Fibroblast of the aortic adventitia (primary cell): ENCODE data around the gene NHLH2. TPM values are rescaled to one million over a fixed set of nuclear protein-coding genes. Genes with fewer than 3 reads are reported as not detected.

Source experiments
- DNase-seq: peaks from one replicate; pipeline ENCODE4 v3.0.0-alpha.2; 2010; ENCODE audit warnings: low read depth
- H3K4me3 ChIP-seq: 2 replicates; pipeline ENCODE4 v1.5.1; 2011; ENCODE audit warnings: low read depth, mild to moderate bottlenecking, control low read depth, low read length, moderate library complexity
- total RNA-seq: library from RNA; depleted of rRNA; stranded (reverse); fragments of >200 nt; gene quantifications from 2 replicates; pipeline ENCODE4 v1.2.3, GENCODE V29; 2012; ENCODE audit warnings: low replicate concordance
- TF ChIP-seq, protein P1 (sequence below): IDR thresholded peaks from 2 replicates; pipeline ENCODE4 v1.5.1; 2011; ENCODE audit warnings: mild to moderate bottlenecking, low read length, control low read depth, inconsistent platforms; ENCODE audit not compliant: insufficient read depth

NHLH2 gene
- total RNA-seq, 1 donor: not detected

DNA sequence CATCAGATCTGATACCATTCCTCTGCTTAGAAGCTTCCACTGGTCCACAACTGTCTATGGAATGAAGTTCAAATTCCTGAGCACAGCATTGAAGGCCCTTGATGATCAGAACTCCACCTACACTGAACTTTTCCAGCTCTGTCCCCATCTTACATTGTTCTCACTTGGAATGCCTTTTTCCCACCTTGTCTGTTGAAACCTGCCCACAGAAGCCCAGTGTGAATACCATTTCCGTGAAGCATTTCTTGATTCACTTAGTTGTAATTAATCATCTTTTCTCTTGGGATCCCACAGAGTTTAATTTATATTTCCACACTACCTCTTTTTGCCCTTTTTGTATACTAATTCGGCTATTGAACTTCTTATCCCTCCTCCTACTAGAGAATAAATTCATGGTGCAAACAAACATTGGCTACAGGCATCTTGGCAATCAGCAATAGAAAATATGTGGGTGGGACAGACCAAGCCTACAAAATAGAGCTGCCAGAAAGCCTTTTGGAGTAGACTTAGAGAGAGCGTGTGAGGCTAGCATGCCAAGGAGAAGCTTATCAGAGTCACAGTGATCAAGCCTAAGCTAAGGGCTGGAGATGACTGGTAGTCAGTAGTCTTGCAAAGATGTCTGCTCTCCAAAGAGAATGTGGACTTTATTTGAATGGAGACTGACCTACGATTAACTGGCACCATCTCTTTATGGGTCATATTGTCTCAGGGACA lies 26.1 kb downstream of the NHLH2 start:
- DNase-seq: no peak
- TF ChIP-seq, protein P1, sequence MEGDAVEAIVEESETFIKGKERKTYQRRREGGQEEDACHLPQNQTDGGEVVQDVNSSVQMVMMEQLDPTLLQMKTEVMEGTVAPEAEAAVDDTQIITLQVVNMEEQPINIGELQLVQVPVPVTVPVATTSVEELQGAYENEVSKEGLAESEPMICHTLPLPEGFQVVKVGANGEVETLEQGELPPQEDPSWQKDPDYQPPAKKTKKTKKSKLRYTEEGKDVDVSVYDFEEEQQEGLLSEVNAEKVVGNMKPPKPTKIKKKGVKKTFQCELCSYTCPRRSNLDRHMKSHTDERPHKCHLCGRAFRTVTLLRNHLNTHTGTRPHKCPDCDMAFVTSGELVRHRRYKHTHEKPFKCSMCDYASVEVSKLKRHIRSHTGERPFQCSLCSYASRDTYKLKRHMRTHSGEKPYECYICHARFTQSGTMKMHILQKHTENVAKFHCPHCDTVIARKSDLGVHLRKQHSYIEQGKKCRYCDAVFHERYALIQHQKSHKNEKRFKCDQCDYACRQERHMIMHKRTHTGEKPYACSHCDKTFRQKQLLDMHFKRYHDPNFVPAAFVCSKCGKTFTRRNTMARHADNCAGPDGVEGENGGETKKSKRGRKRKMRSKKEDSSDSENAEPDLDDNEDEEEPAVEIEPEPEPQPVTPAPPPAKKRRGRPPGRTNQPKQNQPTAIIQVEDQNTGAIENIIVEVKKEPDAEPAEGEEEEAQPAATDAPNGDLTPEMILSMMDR: no peak
- H3K4me3 ChIP-seq: no peak overlapping the region

DNA sequence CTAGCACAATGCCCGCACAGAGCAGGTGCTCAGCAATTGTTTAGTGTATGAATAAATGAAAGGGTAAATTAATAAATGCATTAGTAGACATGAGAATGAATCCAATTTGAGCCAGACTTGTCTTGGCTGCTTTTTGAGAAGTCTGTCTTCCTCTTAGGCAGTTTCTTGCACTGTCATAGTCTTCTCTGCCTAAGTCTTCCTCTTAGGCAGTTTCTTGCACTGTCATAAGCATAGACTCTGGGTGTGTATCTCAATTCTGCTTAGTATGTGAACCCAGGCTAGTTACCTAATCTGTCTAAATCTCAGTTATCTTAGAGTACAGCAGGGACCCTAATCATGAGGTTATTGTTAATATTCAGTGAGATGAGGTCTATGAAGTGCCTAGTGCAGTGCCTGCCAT lies 27.2 kb downstream of the NHLH2 start:
- TF ChIP-seq, protein P1: no peak
- no peak overlapping the region for H3K4me3 ChIP-seq
- no peak for DNase-seq

DNA sequence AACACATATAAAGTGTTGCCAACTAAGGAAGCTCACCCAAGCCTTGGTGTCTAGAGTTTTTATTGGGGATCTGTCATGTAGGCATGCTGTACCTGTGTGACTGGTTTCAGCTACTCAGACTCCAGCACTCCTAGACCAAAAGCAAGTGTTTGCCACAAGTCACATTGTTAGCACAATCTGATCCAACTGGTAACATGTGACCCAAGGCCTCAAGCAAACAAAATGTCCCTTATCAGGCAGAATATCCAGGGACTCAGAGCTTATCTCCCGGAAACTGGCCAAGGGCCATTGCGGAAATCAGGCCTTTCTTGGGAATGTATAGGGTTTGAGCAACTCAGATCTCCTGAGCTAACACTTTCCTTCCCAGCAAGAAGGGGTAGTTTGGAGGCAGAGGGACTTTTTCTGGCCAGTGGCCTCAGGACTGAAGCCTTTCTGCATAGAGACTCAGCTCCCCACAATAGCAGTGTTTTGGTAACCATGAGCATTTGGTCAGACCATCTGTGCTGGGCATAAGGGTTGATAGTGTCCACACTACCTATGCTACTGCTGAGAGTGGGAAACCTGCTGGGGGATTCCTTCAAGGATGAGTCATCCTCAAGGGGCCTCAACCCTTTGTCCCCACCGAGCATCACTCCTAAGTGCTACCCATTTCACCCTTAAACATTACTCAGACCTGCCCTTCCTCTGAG lies 29.6 kb downstream of the NHLH2 start:
- DNase-seq: no peak
- TF ChIP-seq, protein P1: no peak
- no peak overlapping the region for H3K4me3 ChIP-seq

DNA sequence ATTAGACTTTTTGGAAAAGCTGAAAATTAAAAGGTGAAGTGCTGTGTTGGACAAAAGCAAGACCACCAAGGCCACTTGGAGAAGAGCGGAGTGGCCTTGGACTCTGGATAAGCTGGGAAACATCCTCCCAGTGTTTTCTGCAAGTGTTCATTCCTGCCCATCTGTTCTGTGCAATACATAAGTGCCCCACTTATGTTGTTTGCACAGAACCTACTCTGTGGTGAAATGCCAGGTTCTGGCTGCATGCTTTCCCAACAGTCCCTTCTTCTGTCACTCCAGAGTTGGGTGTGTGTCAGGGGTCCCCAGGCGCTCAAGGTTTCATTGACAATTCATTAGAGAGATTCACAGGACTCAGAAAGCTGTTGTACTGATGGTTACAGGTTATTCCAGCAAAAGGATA lies 30.3 kb downstream of the NHLH2 start:
- no peak for DNase-seq
- no peak overlapping the region for H3K4me3 ChIP-seq
- TF ChIP-seq, protein P1: no peak

DNA sequence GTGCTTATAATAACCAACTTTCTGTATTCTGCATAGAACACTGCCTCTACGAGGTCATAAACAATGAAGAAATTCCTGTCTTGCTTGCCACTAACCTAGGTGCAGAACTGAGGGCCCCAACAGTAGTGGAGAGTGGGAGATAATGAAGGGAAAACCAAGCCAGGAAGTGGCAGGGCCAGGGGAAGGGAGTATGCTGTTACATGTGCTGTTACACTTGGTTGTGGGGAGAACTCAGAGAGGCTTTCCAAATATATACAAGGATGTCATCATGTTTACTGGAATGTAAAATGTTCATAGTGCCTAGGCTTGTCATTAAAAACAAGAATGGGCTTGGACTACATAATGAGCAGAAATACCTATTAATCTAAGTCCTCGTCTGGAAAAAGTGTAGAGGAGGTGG lies 31.1 kb downstream of the NHLH2 start:
- DNase-seq: no peak

DNA sequence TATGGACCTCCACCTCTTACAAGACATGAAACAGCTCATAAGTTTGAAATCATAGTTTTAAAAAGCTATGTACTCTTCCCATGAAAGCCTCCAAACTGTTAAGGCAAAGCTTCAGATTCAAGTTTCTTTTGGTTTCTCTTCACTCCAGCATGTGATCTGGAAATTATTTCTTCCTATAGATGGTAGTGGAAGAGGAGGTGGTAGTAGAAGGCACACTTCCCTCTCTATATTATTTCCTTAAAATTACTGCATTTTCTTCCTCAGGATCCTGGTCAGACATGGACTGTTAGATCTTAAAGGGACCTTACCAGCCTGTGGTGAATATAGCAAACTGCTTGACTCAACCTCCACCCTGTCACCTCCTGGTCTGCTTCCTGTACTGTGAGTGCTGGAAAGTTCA lies 31.9 kb downstream of the NHLH2 start:
- TF ChIP-seq, protein P1: no peak
- no peak overlapping the region for H3K4me3 ChIP-seq
- no peak for DNase-seq

More for the DNA sequence above, 31.1 kb downstream of the NHLH2 start:
- H3K4me3 ChIP-seq: no peak overlapping the region
- TF ChIP-seq, protein P1: no peak
